ENCODE results near the gene WASF2.

The WASF2 gene

DNA sequence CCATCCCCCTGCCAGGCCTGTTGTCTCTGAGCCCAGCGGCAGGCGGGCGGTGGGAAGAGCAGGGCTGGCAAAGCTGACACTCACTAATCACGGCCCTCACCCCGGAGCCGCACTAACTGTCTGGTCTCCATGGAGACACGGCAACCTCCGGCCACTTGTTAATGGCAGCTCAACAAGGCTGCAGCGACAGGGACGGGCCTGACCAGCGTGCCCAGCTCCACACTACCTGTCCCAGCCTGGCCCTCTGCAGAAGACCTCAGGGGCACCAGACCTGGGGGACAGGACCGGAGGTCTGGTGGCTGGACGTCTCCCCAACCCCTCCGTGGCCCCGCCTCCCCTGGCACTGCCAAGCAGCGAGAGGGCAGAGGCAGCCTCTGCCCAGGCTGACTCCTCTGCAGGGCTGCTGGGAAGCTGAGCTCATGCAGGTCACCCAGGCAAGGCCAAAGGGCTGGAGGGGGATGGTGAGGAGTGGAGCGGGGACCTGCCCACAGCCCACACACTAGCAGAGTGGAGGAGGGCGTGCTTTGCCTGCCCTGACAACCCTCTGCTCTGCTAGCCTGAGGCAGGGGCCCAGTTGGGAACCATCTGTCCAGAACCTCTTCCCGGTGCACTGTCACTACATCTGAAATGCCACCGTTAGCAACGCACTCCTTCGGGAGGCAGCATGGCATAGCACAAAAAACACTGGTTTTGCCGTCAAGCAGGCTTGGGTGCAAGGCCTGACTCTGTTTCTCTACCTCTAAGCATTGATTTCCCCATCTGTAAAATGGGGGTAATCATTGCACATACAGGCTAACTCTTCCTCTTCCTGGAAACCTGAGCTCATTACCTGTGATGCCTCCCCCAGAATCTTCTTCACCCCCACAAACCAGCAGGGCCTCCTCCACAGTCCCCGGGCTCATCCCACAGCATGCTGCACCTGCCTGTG is 29.6 kb upstream of the WASF2 start:
- Histone ChIP-seq H3K27me3 (ENCODE audit: insufficient read depth, low read length) (no peaks in the 10 kb centered on the region), H2BK120ac (ENCODE audit: insufficient read depth, low read length, poor library complexity) (no peak overlapping the region), H3K9me3 (ENCODE audit: insufficient read depth, low read depth, low read length) (peaks cover 2% of the 10 kb centered on the region), H3K4ac (ENCODE audit: low read depth, low read length) (no peak overlapping the region), H3K79me2 (ENCODE audit: control insufficient read depth, insufficient read depth, low read length, poor library complexity) (no peaks in the 10 kb centered on the region), H3K9ac (ENCODE audit: low read length) (no peak overlapping the region), H4K8ac (ENCODE audit: low read depth, low read length) (no peak overlapping the region), H4K91ac (ENCODE audit: low read depth, low read length) (peak overlapping the region; percentile 28), H3K4me2 (ENCODE audit: low read length) (no peak overlapping the region), H3K4me1 (ENCODE audit: control insufficient read depth in 1 of 2, insufficient read depth in 2 of 2, low read length in 2 of 2) (peaks cover 45 to 50% of the 10 kb centered on the region in 2 experiments), H3K18ac (ENCODE audit: low read length) (no peak overlapping the region), H3K79me1 (ENCODE audit: low read length) (peaks cover 18% of the 10 kb centered on the region), H2AK5ac (ENCODE audit: low read length) (peak overlapping the region; percentile 45), H4K12ac (ENCODE audit: low read depth, low read length) (no peak overlapping the region), H3K27ac (ENCODE audit: low read depth, low read length) (no peak overlapping the region), H3K23ac (ENCODE audit: low read length) (no peak overlapping the region), H3K36me3 (ENCODE audit: control insufficient read depth in 1 of 2, insufficient read depth in 2 of 2, low read length in 2 of 2) (no peaks in the 10 kb centered on the region), H2BK5ac (ENCODE audit: low read depth, low read length, poor library complexity) (no peak overlapping the region), H2AFZ (ENCODE audit: insufficient read depth, low read length, poor library complexity) (no peak overlapping the region), H2BK12ac (ENCODE audit: low read length) (no peak overlapping the region), H3K4me3 (ENCODE audit: low read depth, low read length) (no peak overlapping the region), H3K14ac (ENCODE audit: low read length) (no peak overlapping the region)
- no peak for DNase-seq
- no CpG with 5 or more reads among the region's 24 CpGs for WGBS (ENCODE audit: extremely low coverage, insufficient coverage, insufficient read length)

- Histone ChIP-seq H3K4me3 (ENCODE audit: low read depth, low read length) (no peak overlapping the region), H2BK120ac (ENCODE audit: insufficient read depth, low read length, poor library complexity) (no peak overlapping the region), H3K79me1 (ENCODE audit: low read length) (peaks cover 15% of the 10 kb centered on the region), H3K79me2 (ENCODE audit: control insufficient read depth, insufficient read depth, low read length, poor library complexity) (no peaks in the 10 kb centered on the region), H3K18ac (ENCODE audit: low read length) (no peak overlapping the region), H3K23ac (ENCODE audit: low read length) (no peak overlapping the region), H3K4me1 (ENCODE audit: control insufficient read depth in 1 of 2, insufficient read depth in 2 of 2, low read length in 2 of 2) (peaks cover 41 to 46% of the 10 kb centered on the region in 2 experiments), H3K9ac (ENCODE audit: low read length) (no peak overlapping the region), H4K8ac (ENCODE audit: low read depth, low read length) (no peak overlapping the region), H3K14ac (ENCODE audit: low read length) (no peak overlapping the region), H4K12ac (ENCODE audit: low read depth, low read length) (no peak overlapping the region), H3K4ac (ENCODE audit: low read depth, low read length) (no peak overlapping the region), H3K4me2 (ENCODE audit: low read length) (no peak overlapping the region), H3K9me3 (ENCODE audit: insufficient read depth, low read depth, low read length) (no peaks in the 10 kb centered on the region), H2BK12ac (ENCODE audit: low read length) (no peak overlapping the region), H4K91ac (ENCODE audit: low read depth, low read length) (no peak overlapping the region), H3K27ac (ENCODE audit: low read depth, low read length) (no peak overlapping the region), H2BK5ac (ENCODE audit: low read depth, low read length, poor library complexity) (no peak overlapping the region), H3K36me3 (ENCODE audit: control insufficient read depth in 1 of 2, insufficient read depth in 2 of 2, low read length in 2 of 2) (no peaks in the 10 kb centered on the region), H3K27me3 (ENCODE audit: insufficient read depth, low read length) (no peaks in the 10 kb centered on the region), H2AFZ (ENCODE audit: insufficient read depth, low read length, poor library complexity) (no peak overlapping the region), H2AK5ac (ENCODE audit: low read length) (no peak overlapping the region)
- no peak for DNase-seq
- WGBS (ENCODE audit: extremely low coverage, insufficient coverage, insufficient read length) = no CpG with 5 or more reads among the region's 7 CpGs
Measured at GRCh38 chr1:27518808-27519207, 28.8 kb upstream of the WASF2 start.

DNA sequence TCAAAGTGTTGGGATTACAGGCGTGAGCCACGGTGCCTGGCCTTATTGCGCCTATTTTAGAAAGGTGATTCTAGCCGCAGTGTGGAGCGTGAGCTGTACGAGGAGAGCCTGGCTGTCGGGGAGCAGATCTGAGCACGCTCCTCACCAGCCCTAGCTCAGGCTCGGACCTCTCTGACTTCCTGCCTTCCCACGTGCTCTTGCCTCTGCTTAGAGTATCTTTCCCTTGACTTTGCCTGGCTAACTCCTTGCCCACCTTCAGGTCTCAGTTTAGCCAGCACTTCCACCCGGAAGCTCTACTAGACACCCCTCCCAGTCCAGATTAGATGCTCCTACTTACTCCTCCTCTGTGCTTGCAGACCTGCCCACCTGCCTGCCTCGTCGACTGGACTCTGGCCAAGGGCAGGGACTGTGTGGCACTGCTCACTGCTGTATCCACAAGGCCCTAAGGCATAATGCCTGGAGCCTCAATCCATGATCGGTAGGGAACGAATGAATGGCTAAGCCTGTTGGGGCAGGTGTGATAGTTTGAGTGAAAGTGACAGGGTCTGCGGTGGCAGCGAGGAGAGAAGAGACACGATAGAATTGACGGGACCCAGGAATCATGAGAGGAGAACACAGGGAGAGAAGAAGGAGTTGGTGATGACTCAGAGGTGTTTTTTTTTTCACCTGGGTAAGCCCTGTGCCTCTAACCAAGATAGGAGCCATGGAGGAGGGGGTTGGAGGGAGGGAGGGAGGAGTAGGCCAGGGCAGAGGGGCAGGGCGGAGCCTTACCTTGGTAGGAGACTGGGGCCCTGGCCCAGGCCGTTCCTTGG is 28.1 kb upstream of the WASF2 start:
- WGBS (ENCODE audit: extremely low coverage, insufficient coverage, insufficient read length) = no CpG with 5 or more reads among the region's 21 CpGs
- Histone ChIP-seq H3K9me3 (ENCODE audit: insufficient read depth, low read depth, low read length) (no peaks in the 10 kb centered on the region), H3K79me2 (ENCODE audit: control insufficient read depth, insufficient read depth, low read length, poor library complexity) (no peaks in the 10 kb centered on the region), H3K27me3 (ENCODE audit: insufficient read depth, low read length) (no peaks in the 10 kb centered on the region), H3K79me1 (ENCODE audit: low read length) (peaks cover 10% of the 10 kb centered on the region), H4K8ac (ENCODE audit: low read depth, low read length) (no peak overlapping the region), H3K18ac (ENCODE audit: low read length) (peak overlapping the region; percentile 21), H4K91ac (ENCODE audit: low read depth, low read length) (peak overlapping the region; percentile 1), H2AFZ (ENCODE audit: insufficient read depth, low read length, poor library complexity) (no peak overlapping the region), H3K4me2 (ENCODE audit: low read length) (no peak overlapping the region), H3K9ac (ENCODE audit: low read length) (no peak overlapping the region), H2BK5ac (ENCODE audit: low read depth, low read length, poor library complexity) (no peak overlapping the region), H2BK12ac (ENCODE audit: low read length) (peak overlapping the region; percentile 29), H3K4ac (ENCODE audit: low read depth, low read length) (no peak overlapping the region), H3K27ac (ENCODE audit: low read depth, low read length) (no peak overlapping the region), H3K4me3 (ENCODE audit: low read depth, low read length) (no peak overlapping the region), H2AK5ac (ENCODE audit: low read length) (peak overlapping the region; percentile 7), H3K14ac (ENCODE audit: low read length) (no peak overlapping the region), H3K4me1 (ENCODE audit: control insufficient read depth in 1 of 2, insufficient read depth in 2 of 2, low read length in 2 of 2) (peaks cover 34 to 39% of the 10 kb centered on the region in 2 experiments), H2BK120ac (ENCODE audit: insufficient read depth, low read length, poor library complexity) (no peak overlapping the region), H3K36me3 (ENCODE audit: control insufficient read depth in 1 of 2, insufficient read depth in 2 of 2, low read length in 2 of 2) (no peaks in the 10 kb centered on the region), H4K12ac (ENCODE audit: low read depth, low read length) (no peak overlapping the region), H3K23ac (ENCODE audit: low read length) (no peak overlapping the region)
- DNase-seq = no peak

- H4K8ac ChIP-seq (ENCODE audit: low read depth, low read length) = no peak overlapping the region
- H3K4me2 ChIP-seq (ENCODE audit: low read length) = no peak overlapping the region
- no peak overlapping the region for H3K14ac ChIP-seq (ENCODE audit: low read length)
- H2BK120ac ChIP-seq (ENCODE audit: insufficient read depth, low read length, poor library complexity) = no peak overlapping the region
- H3K79me2 ChIP-seq (ENCODE audit: control insufficient read depth, insufficient read depth, low read length, poor library complexity) = no peaks in the 10 kb centered on the region
- no peak overlapping the region for H3K4me3 ChIP-seq (ENCODE audit: low read depth, low read length)
- H3K18ac ChIP-seq (ENCODE audit: low read length) = no peak overlapping the region
- H3K27me3 ChIP-seq (ENCODE audit: insufficient read depth, low read length) = no peaks in the 10 kb centered on the region
- H3K9ac ChIP-seq (ENCODE audit: low read length) = no peak overlapping the region
- no peak overlapping the region for H3K27ac ChIP-seq (ENCODE audit: low read depth, low read length)
- no peak overlapping the region for H4K12ac ChIP-seq (ENCODE audit: low read depth, low read length)
- H4K91ac ChIP-seq (ENCODE audit: low read depth, low read length) = no peak overlapping the region
- H2AFZ ChIP-seq (ENCODE audit: insufficient read depth, low read length, poor library complexity) = no peak overlapping the region
- H3K9me3 ChIP-seq (ENCODE audit: insufficient read depth, low read depth, low read length) = no peaks in the 10 kb centered on the region
- WGBS (ENCODE audit: extremely low coverage, insufficient coverage, insufficient read length) = no CpG with 5 or more reads among the region's 2 CpGs
- H3K4ac ChIP-seq (ENCODE audit: low read depth, low read length) = no peak overlapping the region
- peaks cover 27 to 31% of the 10 kb centered on the region in 2 experiments for H3K4me1 ChIP-seq (ENCODE audit: control insufficient read depth in 1 of 2, insufficient read depth in 2 of 2, low read length in 2 of 2)
- no peak overlapping the region for H2AK5ac ChIP-seq (ENCODE audit: low read length)
- peaks cover 3% of the 10 kb centered on the region for H3K79me1 ChIP-seq (ENCODE audit: low read length)
- no peak overlapping the region for H2BK12ac ChIP-seq (ENCODE audit: low read length)
- no peaks in the 10 kb centered on the region for H3K36me3 ChIP-seq (ENCODE audit: control insufficient read depth in 1 of 2, insufficient read depth in 2 of 2, low read length in 2 of 2)
- DNase-seq = no peak
- no peak overlapping the region for H3K23ac ChIP-seq (ENCODE audit: low read length)
- H2BK5ac ChIP-seq (ENCODE audit: low read depth, low read length, poor library complexity) = no peak overlapping the region
Measured at GRCh38 chr1:27517301-27517700, 27.3 kb upstream of the WASF2 start.

Data from trophoblast cell (in vitro differentiated cells and primary cell).